Measurements from ENCODE around the gene CRYGC.

- TF ChIP-seq EP300 (IDR thresholded peaks at IDR 0.05) (no peak), POLR2A (IDR thresholded peaks at IDR 0.05) (no peak), CTCF (IDR thresholded peaks at IDR 0.05) (no peak), POLR2AphosphoS5 (IDR thresholded peaks at IDR 0.05) (no peak)
Measured at GRCh38 chr2:208142240-208142924, 12.8 kb upstream of the CRYGC start.

Measured in sigmoid colon (tissue), 4 donors.